ENCODE measurements around the gene SUSD1.

DNA sequence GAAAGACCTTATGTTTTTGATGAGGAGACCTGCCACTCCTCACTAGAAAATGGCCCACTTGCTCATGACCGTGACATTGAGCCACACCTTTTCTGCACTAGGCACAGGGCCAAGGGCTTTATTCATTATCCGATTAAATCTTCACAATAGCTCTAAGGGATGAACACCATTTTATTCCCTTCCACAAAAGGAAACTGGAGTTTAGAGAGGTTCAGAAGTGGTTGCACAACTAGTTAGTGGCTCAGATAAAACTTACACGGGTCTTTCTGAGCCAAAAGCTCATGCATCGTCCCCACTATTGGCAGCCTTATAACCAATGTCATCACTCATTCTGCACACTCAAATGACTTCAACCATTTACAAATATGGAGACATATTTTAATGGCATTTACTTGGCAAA lies 39.4 kb downstream of the SUSD1 start:
- TF ChIP-seq EZH2phosphoT487 (IDR thresholded peaks at IDR 0.05; ENCODE audit: borderline replicate concordance) (no peak), RAD21 (IDR thresholded peaks at IDR 0.05; ENCODE audit: low read depth) (no peak), SIN3A (IDR thresholded peaks at IDR 0.05; ENCODE audit: low read depth) (no peak), EZH2 (IDR thresholded peaks at IDR 0.05) (no peak), ZFX (IDR thresholded peaks at IDR 0.05) (no peak)
- TF ChIP-seq, protein P1, sequence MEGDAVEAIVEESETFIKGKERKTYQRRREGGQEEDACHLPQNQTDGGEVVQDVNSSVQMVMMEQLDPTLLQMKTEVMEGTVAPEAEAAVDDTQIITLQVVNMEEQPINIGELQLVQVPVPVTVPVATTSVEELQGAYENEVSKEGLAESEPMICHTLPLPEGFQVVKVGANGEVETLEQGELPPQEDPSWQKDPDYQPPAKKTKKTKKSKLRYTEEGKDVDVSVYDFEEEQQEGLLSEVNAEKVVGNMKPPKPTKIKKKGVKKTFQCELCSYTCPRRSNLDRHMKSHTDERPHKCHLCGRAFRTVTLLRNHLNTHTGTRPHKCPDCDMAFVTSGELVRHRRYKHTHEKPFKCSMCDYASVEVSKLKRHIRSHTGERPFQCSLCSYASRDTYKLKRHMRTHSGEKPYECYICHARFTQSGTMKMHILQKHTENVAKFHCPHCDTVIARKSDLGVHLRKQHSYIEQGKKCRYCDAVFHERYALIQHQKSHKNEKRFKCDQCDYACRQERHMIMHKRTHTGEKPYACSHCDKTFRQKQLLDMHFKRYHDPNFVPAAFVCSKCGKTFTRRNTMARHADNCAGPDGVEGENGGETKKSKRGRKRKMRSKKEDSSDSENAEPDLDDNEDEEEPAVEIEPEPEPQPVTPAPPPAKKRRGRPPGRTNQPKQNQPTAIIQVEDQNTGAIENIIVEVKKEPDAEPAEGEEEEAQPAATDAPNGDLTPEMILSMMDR (IDR thresholded peaks at IDR 0.05 in 2 of 3, conservative IDR thresholded peaks at IDR 0.05 in 1 of 3; ENCODE audit: borderline replicate concordance in 1 of 3, insufficient read depth in 1 of 3, low read depth in 2 of 3, low read length in 2 of 3): no peak
- TF ChIP-seq, protein P2, sequence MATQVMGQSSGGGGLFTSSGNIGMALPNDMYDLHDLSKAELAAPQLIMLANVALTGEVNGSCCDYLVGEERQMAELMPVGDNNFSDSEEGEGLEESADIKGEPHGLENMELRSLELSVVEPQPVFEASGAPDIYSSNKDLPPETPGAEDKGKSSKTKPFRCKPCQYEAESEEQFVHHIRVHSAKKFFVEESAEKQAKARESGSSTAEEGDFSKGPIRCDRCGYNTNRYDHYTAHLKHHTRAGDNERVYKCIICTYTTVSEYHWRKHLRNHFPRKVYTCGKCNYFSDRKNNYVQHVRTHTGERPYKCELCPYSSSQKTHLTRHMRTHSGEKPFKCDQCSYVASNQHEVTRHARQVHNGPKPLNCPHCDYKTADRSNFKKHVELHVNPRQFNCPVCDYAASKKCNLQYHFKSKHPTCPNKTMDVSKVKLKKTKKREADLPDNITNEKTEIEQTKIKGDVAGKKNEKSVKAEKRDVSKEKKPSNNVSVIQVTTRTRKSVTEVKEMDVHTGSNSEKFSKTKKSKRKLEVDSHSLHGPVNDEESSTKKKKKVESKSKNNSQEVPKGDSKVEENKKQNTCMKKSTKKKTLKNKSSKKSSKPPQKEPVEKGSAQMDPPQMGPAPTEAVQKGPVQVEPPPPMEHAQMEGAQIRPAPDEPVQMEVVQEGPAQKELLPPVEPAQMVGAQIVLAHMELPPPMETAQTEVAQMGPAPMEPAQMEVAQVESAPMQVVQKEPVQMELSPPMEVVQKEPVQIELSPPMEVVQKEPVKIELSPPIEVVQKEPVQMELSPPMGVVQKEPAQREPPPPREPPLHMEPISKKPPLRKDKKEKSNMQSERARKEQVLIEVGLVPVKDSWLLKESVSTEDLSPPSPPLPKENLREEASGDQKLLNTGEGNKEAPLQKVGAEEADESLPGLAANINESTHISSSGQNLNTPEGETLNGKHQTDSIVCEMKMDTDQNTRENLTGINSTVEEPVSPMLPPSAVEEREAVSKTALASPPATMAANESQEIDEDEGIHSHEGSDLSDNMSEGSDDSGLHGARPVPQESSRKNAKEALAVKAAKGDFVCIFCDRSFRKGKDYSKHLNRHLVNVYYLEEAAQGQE (IDR thresholded peaks at IDR 0.05; ENCODE audit: low read depth): no peak

All from HCT116 (cell line).